GM23338 (cell line): ENCODE measurements around the gene TRABD2A. TPM values are rescaled to one million over a fixed set of nuclear protein-coding genes. Genes with fewer than 3 reads are reported as not detected.
"Not testable (repeated sequence)": the region's sequence is repeated elsewhere in the genome, so short reads cannot be mapped to it uniquely, and the experiment has no call there.

Source experiments
- ATAC-seq: fragments of 200-7000 bp; cut with Tn5 transposase; 3 replicates; pipeline ENCODE4 v1.9.1; 2020
- DNase-seq: peaks from one replicate; pipeline ENCODE4 v3.0.0-alpha.2; 2015; ENCODE audit warnings: low spot score
- H2AFZ ChIP-seq: fragments of 200-600 bp; sonication (generic); 2 replicates; pipeline ENCODE4 v1.8.0; 2016; ENCODE audit warnings: antibody characterized with exemption, mild to moderate bottlenecking, moderate library complexity
- H3F3A ChIP-seq: fragments of 200-600 bp; sonication (generic); replicated peaks from 2 replicates; pipeline ENCODE4 v1.8.0; 2017; ENCODE audit warnings: antibody characterized with exemption, mixed run types, low read depth
- H3K27ac ChIP-seq: fragments of 200-600 bp; sonication (generic); 2 replicates; pipeline ENCODE4 v1.6.1; 2016; ENCODE audit warnings: low read depth
- H3K27me3 ChIP-seq: fragments of 200-600 bp; sonication (generic); 2 replicates; pipeline ENCODE4 v1.8.0; 2016; ENCODE audit warnings: mild to moderate bottlenecking, mixed run types, moderate library complexity; ENCODE audit not compliant: insufficient read depth
- H3K36me3 ChIP-seq: fragments of 200-600 bp; sonication (generic); 2 replicates; pipeline ENCODE4 v1.8.0; 2016; ENCODE audit warnings: mild to moderate bottlenecking; ENCODE audit not compliant: insufficient read depth
- H3K4me1 ChIP-seq: fragments of 200-600 bp; sonication (generic); 2 replicates; pipeline ENCODE4 v1.8.0; 2016; ENCODE audit warnings: mild to moderate bottlenecking, moderate library complexity; ENCODE audit not compliant: insufficient read depth
- H3K4me2 ChIP-seq: fragments of 200-600 bp; sonication (generic); 2 replicates; pipeline ENCODE4 v1.7.1; 2017; ENCODE audit warnings: mixed run types
- H3K4me3 ChIP-seq: fragments of 200-600 bp; sonication (generic); 2 replicates; pipeline ENCODE4 v1.6.1; 2016; ENCODE audit warnings: mixed run types
- H3K79me2 ChIP-seq: fragments of 200-600 bp; sonication (generic); replicated peaks from 2 replicates; pipeline ENCODE4 v1.8.0; 2017; ENCODE audit warnings: mild to moderate bottlenecking; ENCODE audit not compliant: insufficient read depth
- H3K9me2 ChIP-seq: fragments of 200-600 bp; sonication (generic); 2 replicates; pipeline ENCODE4 v1.8.0; 2017; ENCODE audit not compliant: insufficient read depth
- H4K20me1 ChIP-seq: fragments of 200-600 bp; sonication (generic); replicated peaks from 2 replicates; pipeline ENCODE4 v1.8.0; 2017; ENCODE audit warnings: mild to moderate bottlenecking; ENCODE audit not compliant: insufficient read depth
- H3K27ac Mint-ChIP-seq: 2 replicates; pipeline ENCODE4 v1.8.0; 2020; ENCODE audit warnings: inconsistent platforms, mild to moderate bottlenecking, moderate library complexity, mixed read lengths
- H3K27me3 Mint-ChIP-seq: 3 replicates; pipeline ENCODE4 v1.8.0; 2022; ENCODE audit warnings: low read depth, mild to moderate bottlenecking, moderate library complexity, mixed read lengths, inconsistent platforms; ENCODE audit not compliant: insufficient read depth, poor library complexity
- H3K36me3 Mint-ChIP-seq: 3 replicates; pipeline ENCODE4 v1.8.0; 2021; ENCODE audit warnings: low read depth, mild to moderate bottlenecking, inconsistent platforms, moderate library complexity, mixed read lengths
- H3K4me1 Mint-ChIP-seq: 3 replicates; pipeline ENCODE4 v1.8.0; 2020; ENCODE audit warnings: mild to moderate bottlenecking, inconsistent platforms, mixed read lengths
- H3K4me3 Mint-ChIP-seq: 3 replicates; pipeline ENCODE4 v1.8.0; 2021; ENCODE audit warnings: moderate library complexity, mild to moderate bottlenecking, inconsistent platforms, mixed read lengths
- H3K9me3 Mint-ChIP-seq: 3 replicates; pipeline ENCODE4 v1.8.0; 2020; ENCODE audit warnings: moderate library complexity, mild to moderate bottlenecking, inconsistent platforms, mixed read lengths
- CREB1 ChIP-seq: fragments of 250-450 bp; sonication (Bioruptor Pico); IDR thresholded peaks from 2 replicates; pipeline ENCODE4 v1.5.0; 2020; ENCODE audit warnings: low read depth, mild to moderate bottlenecking, moderate library complexity
- ETS1 ChIP-seq: IDR thresholded peaks from 2 replicates; pipeline ENCODE4 v1.6.1; 2016; ENCODE audit warnings: antibody characterized with exemption
- EZH2 ChIP-seq: fragments of 200-600 bp; sonication (generic); IDR thresholded peaks from one replicate; pipeline ENCODE4 v1.8.0; 2017; ENCODE audit warnings: antibody characterized with exemption, mild to moderate bottlenecking, low read depth; ENCODE audit not compliant: unreplicated experiment
- EZH2phosphoT487 ChIP-seq: fragments of 200-600 bp; sonication (generic); IDR thresholded peaks from one replicate; pipeline ENCODE4 v1.8.1; 2018; ENCODE audit warnings: antibody characterized with exemption; ENCODE audit not compliant: unreplicated experiment
- JUNB ChIP-seq: IDR thresholded peaks from one replicate; pipeline ENCODE4 v1.6.1; 2016; ENCODE audit warnings: antibody characterized with exemption; ENCODE audit not compliant: unreplicated experiment
- POLR2AphosphoS5 ChIP-seq: IDR thresholded peaks from 2 replicates; pipeline ENCODE4 v1.6.1; 2016; ENCODE audit warnings: antibody characterized with exemption, low read depth
- STAT1 ChIP-seq: IDR thresholded peaks from one replicate; pipeline ENCODE4 v1.6.1; 2016; ENCODE audit warnings: antibody characterized with exemption; ENCODE audit not compliant: unreplicated experiment
- ZNF114 ChIP-seq: fragments of 250-450 bp; sonication (Bioruptor Pico); IDR thresholded peaks from 2 replicates; pipeline ENCODE4 v1.5.0; 2020; ENCODE audit warnings: mild to moderate bottlenecking, moderate library complexity
- ZNF331 ChIP-seq: fragments of 250-450 bp; sonication (Bioruptor Pico); IDR thresholded peaks from 2 replicates; pipeline ENCODE4 v1.5.0; 2020; ENCODE audit warnings: low read depth, mild to moderate bottlenecking, moderate library complexity
- ZNF462 ChIP-seq: fragments of 250-450 bp; sonication (Bioruptor Pico); IDR thresholded peaks from 2 replicates; pipeline ENCODE4 v1.5.0; 2020; ENCODE audit warnings: mild to moderate bottlenecking, moderate library complexity
- polyA plus RNA-seq: library from polyadenylated mRNA; unstranded; fragments of >200 nt; fragmentation: Nextera tagmentation; extraction: Ambion mirVana; gene quantifications from 2 replicates; pipeline ENCODE4 v1.2.1, GENCODE V29; 2016
- total RNA-seq: library from RNA; depleted of rRNA; stranded (reverse); fragments of >200 nt; shearing (Covaris generic); gene quantifications from 2 replicates; pipeline ENCODE4 v1.2.3, GENCODE V29; 2014

The TRABD2A gene
- total and polyA plus RNA-seq, 2 experiments from 2014 or later, result 5.5 to 12.1 TPM

- no peak for TF ChIP-seq ZNF462 (CRISPR knock-in tag)
- TF ChIP-seq JUNB, result no peak
- TF ChIP-seq POLR2AphosphoS5, result no peak
- TF ChIP-seq EZH2, result no peak
- TF ChIP-seq CREB1, result no peak
- no peak for TF ChIP-seq ZNF114
- TF ChIP-seq EZH2phosphoT487, result no peak
- TF ChIP-seq ETS1, result no peak
- TF ChIP-seq STAT1, result no peak
Observed at GRCh38 chr2:84878459-84878858, 2.4 kb downstream of the TRABD2A start (continued).

- H3K4me3 Mint-ChIP-seq, result no peak overlapping the region
- H3K9me3 Mint-ChIP-seq, result no peaks in the 10 kb centered on the region
- Histone ChIP-seq H3K4me1 (no peaks in the 10 kb centered on the region; the same call in 1 of the 2 replicates), H3K27me3 (peaks cover 52% of the 10 kb centered on the region), H3K79me2 (no peaks in the 10 kb centered on the region; the same call in 1 of the 2 replicates), H3K27ac (no peak overlapping the region), H3K9me2 (no peaks in the 10 kb centered on the region), H3K4me2 (no peak overlapping the region), H3F3A (0 out of 2 replicates have a peak, but pooled peaks cover 8% of the 10 kb centered on the region), H4K20me1 (peaks cover 5% of the 10 kb centered on the region; the same call in 1 of the 2 replicates), H3K36me3 (no peaks in the 10 kb centered on the region), H3K4me3 (no peak overlapping the region), H2AFZ (no peak overlapping the region)
- DNase-seq, result no peak
- no peak for TF ChIP-seq POLR2AphosphoS5
- TF ChIP-seq ZNF331 (CRISPR knock-in tag), result no peak
- no peak for ATAC-seq
- H3K27ac Mint-ChIP-seq, result no peak overlapping the region
- H3K27me3 Mint-ChIP-seq, result peaks cover 44% of the 10 kb centered on the region
- H3K4me1 Mint-ChIP-seq, result peaks cover 7% of the 10 kb centered on the region; the same call in 1 of the 3 replicates
- no peaks in the 10 kb centered on the region for H3K36me3 Mint-ChIP-seq
Observed at GRCh38 chr2:84876369-84876768, 4.5 kb downstream of the TRABD2A start.

GRCh38 chr2:84875619-84876018, 5.3 kb downstream of the TRABD2A start:
- not testable (repeated sequence) for H3K4me3 Mint-ChIP-seq, H2AFZ ChIP-seq, H3K9me2 ChIP-seq, H3K4me1 ChIP-seq, DNase-seq, H3K9me3 Mint-ChIP-seq, H3K4me1 Mint-ChIP-seq, ATAC-seq, H3K27ac ChIP-seq, H3K27ac Mint-ChIP-seq, H3K36me3 ChIP-seq, H3K36me3 Mint-ChIP-seq, H3K4me2 ChIP-seq, H3K79me2 ChIP-seq, H3F3A ChIP-seq, H3K4me3 ChIP-seq, H4K20me1 ChIP-seq
- H3K27me3 ChIP-seq, result peaks cover 46% of the 10 kb centered on the region
- peaks cover 38% of the 10 kb centered on the region for H3K27me3 Mint-ChIP-seq
